Left lung (tissue), 10 donors: ENCODE data around the gene LARGE1. TPM values are rescaled to one million over a fixed set of nuclear protein-coding genes. Genes with fewer than 3 reads are reported as not detected.

ENCODE experiments used
- ATAC-seq: fragments of 200-7000 bp; cut with Tn5 transposase; one replicate; pipeline ENCODE4 v1.9.1; 2020; ENCODE audit warnings: moderate library complexity
- DNase-seq, 4 donors: peaks; one replicate each; pipeline ENCODE4 v3.0.0-alpha.2; 2013 to 2020
- H3K27ac ChIP-seq, 2 donors: fragments of 200-600 bp; sonication (generic) in 1 of 2; one replicate each; pipeline versions ENCODE4 v1.5.0 to v1.8.0; 2020 to 2021
- H3K27me3 ChIP-seq, 2 donors: fragments of 200-600 bp; sonication (generic) in 1 of 2; one replicate each; pipeline versions ENCODE4 v1.5.0 to v1.8.0; 2020 to 2021
- H3K36me3 ChIP-seq, 2 donors: fragments of 200-600 bp; sonication (generic) in 1 of 2; one replicate each; pipeline versions ENCODE4 v1.5.0 to v1.8.0; 2020 to 2021
- H3K4me1 ChIP-seq, 2 donors: fragments of 200-600 bp; one replicate each; pipeline ENCODE4 v1.8.0; 2021
- H3K4me3 ChIP-seq, 2 donors: fragments of 200-600 bp; sonication (generic) in 1 of 2; one replicate each; pipeline versions ENCODE4 v1.5.0 to v1.8.0; 2020 to 2021; ENCODE audit warnings: mild to moderate bottlenecking in 1 of 2
- H3K9me3 ChIP-seq, 2 donors: fragments of 200-600 bp; sonication (generic) in 1 of 2; one replicate each; pipeline versions ENCODE4 v1.5.0 to v1.8.0; 2020 to 2021
- CTCF ChIP-seq, 2 donors: fragments of 200-600 bp; sonication (generic) in 1 of 2; IDR thresholded peaks; one replicate each; pipeline versions ENCODE4 v1.5.0 to v1.8.0; 2021; ENCODE audit warnings: antibody characterized with exemption in 2 of 2
- intact Hi-C, 2 donors: fragments of 100-400 bp; cut with DNase I; formaldehyde crosslinking; loops; one replicate each; pipeline versions ENCODE4 v1.11.2 to v1.14.2; 2022
- polyA plus RNA-seq, 6 donors: library from polyadenylated mRNA; unstranded; fragments of 120-200 nt; gene quantifications; one replicate each; pipeline ENCODE4 v1.2.1, GENCODE V29; 2013; ENCODE audit not compliant: insufficient read length in 6 of 6
- total RNA-seq, 2 donors: library from RNA; stranded (reverse); fragmentation: NEBNext Ultra II Directional; extraction: Animal tissue kit (Norgen Biotek cat#: 25700); gene quantifications; one replicate each; pipeline ENCODE4 v1.2.1, GENCODE V29; 2021
- donor health status: DM: no; HTN: yes; CAD: no.
- donor health status: DM: no; HTN: no; CAD: no.

The LARGE1 gene
- total and polyA plus RNA-seq, 8 donors = 22.4 to 36.1 (median 33.2) TPM

GRCh38 chr22:33659448-33659847 is 260.8 kb downstream of the LARGE1 start:
- intact Hi-C loops = no loop called here
- no peaks in the 10 kb centered on the region for H3K4me1 ChIP-seq
- no peak for TF ChIP-seq CTCF (IDR thresholded peaks at IDR 0.05)
- H3K36me3 ChIP-seq = no peaks in the 10 kb centered on the region
- H3K27me3 ChIP-seq = no peaks in the 10 kb centered on the region
- no peak overlapping the region for H3K4me3 ChIP-seq
- ATAC-seq (no peak), DNase-seq (no peak)
- peaks cover 0 to 10% of the 10 kb centered on the region in 2 donors for H3K9me3 ChIP-seq
- peak overlapping the region; percentile 33 to 53 for H3K27ac ChIP-seq

GRCh38 chr22:33658775-33659174 is 261.5 kb downstream of the LARGE1 start:
- H3K27me3 ChIP-seq = no peaks in the 10 kb centered on the region
- peak overlapping the region in 1 of 2 donors; percentile 33 for H3K27ac ChIP-seq
- TF ChIP-seq CTCF (IDR thresholded peaks at IDR 0.05) = no peak
- peak; percentile 65 for ATAC-seq
- no peaks in the 10 kb centered on the region for H3K4me1 ChIP-seq
- no peaks in the 10 kb centered on the region for H3K36me3 ChIP-seq
- peaks cover 0 to 10% of the 10 kb centered on the region in 2 donors for H3K9me3 ChIP-seq
- no peak overlapping the region for H3K4me3 ChIP-seq
- intact Hi-C loops = no loop called here
- peak in 2 of 4 donors; percentile 31 to 69 for DNase-seq

DNA sequence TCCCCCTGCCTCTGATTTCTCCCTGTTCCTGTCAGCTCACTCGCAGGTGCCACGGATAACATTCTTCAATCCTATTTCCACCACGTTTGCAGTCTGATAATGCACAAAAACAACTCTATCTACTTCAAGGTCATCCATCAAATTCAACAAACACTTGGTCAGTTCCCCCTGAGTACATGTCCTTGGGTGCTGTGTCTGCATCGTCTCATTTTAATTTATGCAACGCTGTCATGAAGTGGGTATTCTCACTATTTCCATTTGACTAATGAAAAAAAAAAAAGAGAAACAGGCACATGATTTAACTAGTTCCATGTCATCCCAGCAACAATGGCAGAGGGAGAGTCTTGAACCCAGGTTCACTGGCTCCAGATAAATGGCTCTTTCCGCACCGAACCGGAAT is 262.6 kb downstream of the LARGE1 start:
- peaks cover 0 to 10% of the 10 kb centered on the region in 2 donors for H3K9me3 ChIP-seq
- intact Hi-C loops = no loop called here
- ATAC-seq (no peak), DNase-seq (no peak)
- no peak for TF ChIP-seq CTCF (IDR thresholded peaks at IDR 0.05)
- no peak overlapping the region for H3K27ac ChIP-seq
- H3K27me3 ChIP-seq = no peaks in the 10 kb centered on the region
- no peaks in the 10 kb centered on the region for H3K4me1 ChIP-seq
- H3K36me3 ChIP-seq = no peaks in the 10 kb centered on the region
- H3K4me3 ChIP-seq = no peak overlapping the region

DNA sequence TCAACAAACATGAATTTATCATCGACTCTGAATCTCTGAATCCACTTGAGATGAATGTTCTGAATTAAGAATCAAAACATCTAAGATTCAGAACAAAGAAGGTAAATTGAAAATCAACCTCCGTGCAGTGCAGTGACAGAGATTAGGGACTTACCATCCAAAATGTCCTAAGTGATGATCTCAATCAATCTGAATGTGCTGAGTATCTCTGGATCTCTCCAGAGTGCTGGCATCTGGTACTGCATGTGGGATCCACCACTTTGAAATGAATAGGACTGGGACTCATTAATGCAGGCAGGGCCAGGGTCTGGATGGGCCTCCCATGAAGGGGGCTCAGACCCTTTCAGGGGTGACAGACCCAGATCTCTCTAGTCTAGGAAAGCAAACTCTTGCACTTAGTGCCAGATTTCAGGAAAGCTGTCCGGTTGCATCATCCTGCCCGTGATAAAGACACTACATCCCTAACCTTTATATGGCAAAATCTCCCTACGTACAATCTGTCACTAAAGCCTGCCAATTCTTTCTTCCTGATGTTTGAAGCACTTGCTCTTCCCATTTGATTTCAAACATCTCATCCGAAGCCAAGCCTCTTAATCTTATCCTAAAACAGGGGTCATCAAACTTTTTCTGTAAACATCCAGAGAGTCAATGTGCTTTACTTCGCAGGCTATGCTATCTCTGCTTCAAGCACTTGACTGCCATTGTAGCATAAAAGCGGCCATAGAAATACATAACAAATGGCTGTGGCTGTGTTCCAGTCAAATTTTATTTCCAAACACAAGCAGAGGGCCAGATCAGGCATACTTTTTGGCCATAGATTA is 263.3 kb downstream of the LARGE1 start:
- Histone ChIP-seq H3K27ac (no peak overlapping the region), H3K4me3 (no peak overlapping the region), H3K27me3 (no peaks in the 10 kb centered on the region), H3K4me1 (no peaks in the 10 kb centered on the region), H3K36me3 (no peaks in the 10 kb centered on the region), H3K9me3 (peaks cover 0 to 10% of the 10 kb centered on the region in 2 donors)
- ATAC-seq (no peak), DNase-seq (no peak)
- no peak for TF ChIP-seq CTCF (IDR thresholded peaks at IDR 0.05)
- intact Hi-C loops = no loop called here

GRCh38 chr22:33654173-33654895 is 265.9 kb downstream of the LARGE1 start:
- Histone ChIP-seq H3K4me1 (no peaks in the 10 kb centered on the region), H3K27ac (no peak overlapping the region), H3K27me3 (no peaks in the 10 kb centered on the region), H3K36me3 (peaks cover 0 to 4% of the 10 kb centered on the region in 2 donors), H3K9me3 (peaks cover 0 to 15% of the 10 kb centered on the region in 2 donors), H3K4me3 (no peak overlapping the region)
- DNase-seq (no peak), ATAC-seq (no peak)
- TF ChIP-seq CTCF (IDR thresholded peaks at IDR 0.05) = no peak
- intact Hi-C loops = no loop called here
